ENCODE measurements around the gene STOML1. TPM values are rescaled to one million over a fixed set of nuclear protein-coding genes. Genes with fewer than 3 reads are reported as not detected.

Gene STOML1
- total RNA-seq, 1 experiment from 2014 or later: 5.0 TPM

DNA sequence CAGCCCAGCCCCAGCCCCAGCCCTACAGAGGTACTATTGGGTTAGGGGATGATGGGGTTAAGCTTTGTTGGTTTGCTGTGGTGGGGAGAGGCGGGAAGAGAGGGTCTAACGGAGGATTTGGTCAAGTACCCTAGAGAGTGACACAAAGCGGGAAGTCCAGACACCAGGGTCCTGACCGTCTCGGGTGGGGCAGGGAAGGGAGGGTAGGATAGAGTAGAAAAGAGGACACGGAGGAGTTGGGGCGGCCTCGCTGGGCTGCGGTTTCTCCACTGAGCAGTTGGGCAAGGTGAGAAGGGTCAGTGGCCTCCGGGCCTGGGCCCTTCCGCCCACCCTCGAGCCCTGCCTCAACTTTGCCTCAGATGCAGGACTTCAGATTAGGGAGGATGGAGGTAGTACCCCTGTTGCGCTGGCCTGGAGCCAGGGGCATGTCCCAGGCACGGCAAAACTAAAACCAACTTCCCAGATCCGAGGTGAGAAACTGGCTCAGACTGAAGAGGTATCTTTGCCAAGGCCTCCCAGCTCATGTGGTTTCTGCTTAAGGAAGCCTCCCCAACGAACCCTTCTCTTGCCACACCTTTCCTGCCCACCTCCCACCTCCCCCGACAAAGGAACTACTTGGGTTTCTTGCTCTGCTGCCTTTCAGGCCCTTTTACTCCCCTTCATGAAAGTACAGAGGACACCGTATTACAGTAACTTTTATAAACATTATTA lies 3.0 kb upstream of the STOML1 start:
- Histone ChIP-seq H3K79me2 (ENCODE audit: insufficient read depth, low read length) (peaks cover 6% of the 10 kb centered on the region), H4K20me1 (ENCODE audit: insufficient read depth) (no peaks in the 10 kb centered on the region), H3K36me3 (ENCODE audit: control insufficient read depth in 1 of 2, insufficient read depth in 2 of 2, low read length in 2 of 2) (0 out of 4 replicates have a peak, but pooled peaks cover 0 to 11% of the 10 kb centered on the region in 2 experiments), H3K9me3 (ENCODE audit: control insufficient read depth in 1 of 2, insufficient read depth in 1 of 2, low read depth in 1 of 2, low read length in 2 of 2) (no peaks in the 10 kb centered on the region), H3K27ac (ENCODE audit: low read depth, low read length) (peak overlapping the region; percentile 9; the same call in 1 of the 2 replicates), H3K27me3 (ENCODE audit: insufficient read depth, low read length) (no peaks in the 10 kb centered on the region), H3K4me2 (ENCODE audit: low read length) (peak overlapping the region; percentile 86), H3K9me2 (ENCODE audit: insufficient read depth) (no peaks in the 10 kb centered on the region), H3K9ac (ENCODE audit: low read length) (peak overlapping the region; percentile 77), H3K4me3 (replicated peaks in 1 of 2; ENCODE audit: low read depth in 1 of 2, low read length in 2 of 2) (peak overlapping the region; percentile 84 to 88), H2AFZ (ENCODE audit: low read depth, low read length, poor library complexity, severe bottlenecking) (no peak overlapping the region), H3K4me1 (ENCODE audit: control insufficient read depth in 1 of 2, insufficient read depth in 2 of 2, low read length in 2 of 2) (peaks cover 13 to 38% of the 10 kb centered on the region in 2 experiments; a peak in 3 of 4 replicates)
- TSS peak; percentile 48 for BruUV-seq (replicated peaks)
- peak; percentile 17 for ATAC-seq
- no peak for DNase-seq (ENCODE audit: low read depth, low spot score)
- ChIA-PET CTCF (interaction anchor here (0.7 to 2.1 kb wide), 13 partner anchors 10 to 326 kb away, joined by 3 to 16 read pairs (median 4); no protein-coding TSS in a partner anchor), POLR2A (interaction anchor here (0.8 to 1.4 kb wide), 2 partner anchors 12 to 53 kb away, joined by 3 to 7 read pairs; no protein-coding TSS in a partner anchor), RAD21 (ENCODE audit: low non-redundant PET in 1 of 2, low total read pairs in 2 of 2, uncharacterized antibody in 2 of 2, unreplicated experiment in 2 of 2) (no interaction called here)
- no peak for TF ChIP-seq POLR2AphosphoS5 (IDR thresholded peaks at IDR 0.05; ENCODE audit: low read depth, low read length)
- TF ChIP-seq ELF1 (IDR thresholded peaks at IDR 0.05; ENCODE audit: borderline replicate concordance, low read depth): no peak
- no peak for TF ChIP-seq CBX3 (IDR thresholded peaks at IDR 0.05; ENCODE audit: low read depth)
- TF ChIP-seq, protein P1, sequence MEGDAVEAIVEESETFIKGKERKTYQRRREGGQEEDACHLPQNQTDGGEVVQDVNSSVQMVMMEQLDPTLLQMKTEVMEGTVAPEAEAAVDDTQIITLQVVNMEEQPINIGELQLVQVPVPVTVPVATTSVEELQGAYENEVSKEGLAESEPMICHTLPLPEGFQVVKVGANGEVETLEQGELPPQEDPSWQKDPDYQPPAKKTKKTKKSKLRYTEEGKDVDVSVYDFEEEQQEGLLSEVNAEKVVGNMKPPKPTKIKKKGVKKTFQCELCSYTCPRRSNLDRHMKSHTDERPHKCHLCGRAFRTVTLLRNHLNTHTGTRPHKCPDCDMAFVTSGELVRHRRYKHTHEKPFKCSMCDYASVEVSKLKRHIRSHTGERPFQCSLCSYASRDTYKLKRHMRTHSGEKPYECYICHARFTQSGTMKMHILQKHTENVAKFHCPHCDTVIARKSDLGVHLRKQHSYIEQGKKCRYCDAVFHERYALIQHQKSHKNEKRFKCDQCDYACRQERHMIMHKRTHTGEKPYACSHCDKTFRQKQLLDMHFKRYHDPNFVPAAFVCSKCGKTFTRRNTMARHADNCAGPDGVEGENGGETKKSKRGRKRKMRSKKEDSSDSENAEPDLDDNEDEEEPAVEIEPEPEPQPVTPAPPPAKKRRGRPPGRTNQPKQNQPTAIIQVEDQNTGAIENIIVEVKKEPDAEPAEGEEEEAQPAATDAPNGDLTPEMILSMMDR (IDR thresholded peaks at IDR 0.05 in 2 of 3, conservative IDR thresholded peaks at IDR 0.05 in 1 of 3; ENCODE audit: borderline replicate concordance in 1 of 3, insufficient read depth in 1 of 3, low read depth in 2 of 3, low read length in 2 of 3): no peak
- intact Hi-C loops (cut with micrococcal nuclease): no loop called here

DNA sequence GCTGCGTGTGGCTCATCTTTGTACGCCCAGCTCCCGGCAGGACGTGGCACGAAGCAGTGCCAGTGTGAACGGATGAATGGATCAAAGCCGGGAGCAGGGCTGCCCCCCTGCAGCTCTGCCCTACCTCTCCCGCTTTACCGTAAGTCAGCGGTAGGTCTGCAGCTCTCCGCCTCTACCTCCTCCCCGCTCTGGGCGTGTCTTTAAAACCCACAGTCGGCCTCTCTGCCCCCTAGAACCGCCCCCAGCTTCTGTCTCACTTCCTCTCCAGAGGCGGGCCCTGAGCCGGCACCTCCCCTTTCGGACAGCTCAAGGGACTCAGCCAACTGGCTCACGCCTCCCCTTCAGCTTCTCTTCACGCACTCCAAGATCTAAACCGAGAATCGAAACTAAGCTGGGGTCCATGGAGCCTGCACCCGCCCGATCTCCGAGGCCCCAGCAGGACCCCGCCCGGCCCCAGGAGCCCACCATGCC lies 2.4 kb upstream of the STOML1 start, which contains the start of gene PML:
Gene PML (plus strand): TSS at position 304 of the 471 bp plus-strand sequence. CDS start 97 bp downstream, at position 401.
- intact Hi-C loops (cut with micrococcal nuclease): no loop called here
- POLR2A ChIA-PET: interaction anchor here (0.8 to 1.4 kb wide), 2 partner anchors 11 to 54 kb away, joined by 3 to 7 read pairs; no protein-coding TSS in a partner anchor
- CTCF ChIA-PET: interaction anchor here (0.7 to 2.1 kb wide), 15 partner anchors 11 to 326 kb away, joined by 3 to 16 read pairs (median 4); no protein-coding TSS in a partner anchor

More for the DNA sequence above, 2.4 kb upstream of the STOML1 start, which contains the start of gene PML:
- DNase-seq (ENCODE audit: low read depth, low spot score) (peak; percentile 82), ATAC-seq (peak; percentile 91)
- H3K4me1 ChIP-seq (ENCODE audit: control insufficient read depth in 1 of 2, insufficient read depth in 2 of 2, low read length in 2 of 2): peaks cover 16 to 45% of the 10 kb centered on the region in 2 experiments
- peak within 1 kb of the TSS; percentile 84 to 88 for H3K4me3 ChIP-seq (replicated peaks in 1 of 2; ENCODE audit: low read depth in 1 of 2, low read length in 2 of 2)
- no peaks in the 10 kb centered on the region for H3K9me3 ChIP-seq (ENCODE audit: control insufficient read depth in 1 of 2, insufficient read depth in 1 of 2, low read depth in 1 of 2, low read length in 2 of 2)
- H3K79me2 ChIP-seq (ENCODE audit: insufficient read depth, low read length): peaks cover 6% of the 10 kb centered on the region
- H3K4me2 ChIP-seq (ENCODE audit: low read length): peak within 1 kb of the TSS; percentile 86
- H3K27me3 ChIP-seq (ENCODE audit: insufficient read depth, low read length): no peaks in the 10 kb centered on the region
- H3K9ac ChIP-seq (ENCODE audit: low read length): peak within 1 kb of the TSS; percentile 77
- 0 out of 4 replicates have a peak, but pooled peaks cover 0 to 11% of the 10 kb centered on the region in 2 experiments for H3K36me3 ChIP-seq (ENCODE audit: control insufficient read depth in 1 of 2, insufficient read depth in 2 of 2, low read length in 2 of 2)
- H3K27ac ChIP-seq (ENCODE audit: low read depth, low read length): peak within 1 kb of the TSS; percentile 51; the same call in 1 of the 2 replicates
- no TSS peak for BruUV-seq (replicated peaks)
- H2AFZ ChIP-seq (ENCODE audit: low read depth, low read length, poor library complexity, severe bottlenecking): peak within 1 kb of the TSS; percentile 55
- RAD21 ChIA-PET (ENCODE audit: low non-redundant PET in 1 of 2, low total read pairs in 2 of 2, uncharacterized antibody in 2 of 2, unreplicated experiment in 2 of 2): no interaction called here
- H4K20me1 ChIP-seq (ENCODE audit: insufficient read depth): no peaks in the 10 kb centered on the region
- TF ChIP-seq SIN3A (IDR thresholded peaks at IDR 0.05; ENCODE audit: low read depth): peak; percentile 66; the same call in 1 of the 2 replicates
- no peak for TF ChIP-seq YY1 (IDR thresholded peaks at IDR 0.05; ENCODE audit: extremely low read depth, insufficient replicate concordance, low read depth, low read length)
- 0 out of 2 replicates have a peak, but pooled peaks have one; percentile 41 for TF ChIP-seq CBX3 (IDR thresholded peaks at IDR 0.05; ENCODE audit: low read depth)
- peak; percentile 40; the same call in 1 of the 2 replicates for TF ChIP-seq SP1 (IDR thresholded peaks at IDR 0.05; ENCODE audit: low read depth)
- TF ChIP-seq, protein P2, sequence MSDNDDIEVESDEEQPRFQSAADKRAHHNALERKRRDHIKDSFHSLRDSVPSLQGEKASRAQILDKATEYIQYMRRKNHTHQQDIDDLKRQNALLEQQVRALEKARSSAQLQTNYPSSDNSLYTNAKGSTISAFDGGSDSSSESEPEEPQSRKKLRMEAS (IDR thresholded peaks at IDR 0.05): 0 out of 2 replicates have a peak, but pooled peaks have one; percentile 35
- peak; percentile 54; the same call in 1 of the 2 replicates for TF ChIP-seq EGR1 (IDR thresholded peaks at IDR 0.05; ENCODE audit: low read depth)
- TF ChIP-seq SRF (IDR thresholded peaks at IDR 0.05; ENCODE audit: low read depth): no peak
- TF ChIP-seq POLR2AphosphoS5 (IDR thresholded peaks at IDR 0.05; ENCODE audit: low read depth, low read length): peak; percentile 68
- peak; percentile 60 for TF ChIP-seq POLR2A (IDR thresholded peaks at IDR 0.05; ENCODE audit: borderline replicate concordance, extremely low read depth, insufficient read depth, insufficient read length)
- H3K9me2 ChIP-seq (ENCODE audit: insufficient read depth): no peaks in the 10 kb centered on the region

Data from HCT116 (cell line).